HG02588 (cell line): ENCODE measurements around the gene BCOR.

Experiments used
- ATAC-seq: cut with Tn5 transposase; IDR thresholded peaks from one replicate; pipeline ENCODE4 v1.9.1; 2021; ENCODE audit warnings: mild to moderate bottlenecking, moderate library complexity; ENCODE audit not compliant: unreplicated experiment

BCOR gene

DNA sequence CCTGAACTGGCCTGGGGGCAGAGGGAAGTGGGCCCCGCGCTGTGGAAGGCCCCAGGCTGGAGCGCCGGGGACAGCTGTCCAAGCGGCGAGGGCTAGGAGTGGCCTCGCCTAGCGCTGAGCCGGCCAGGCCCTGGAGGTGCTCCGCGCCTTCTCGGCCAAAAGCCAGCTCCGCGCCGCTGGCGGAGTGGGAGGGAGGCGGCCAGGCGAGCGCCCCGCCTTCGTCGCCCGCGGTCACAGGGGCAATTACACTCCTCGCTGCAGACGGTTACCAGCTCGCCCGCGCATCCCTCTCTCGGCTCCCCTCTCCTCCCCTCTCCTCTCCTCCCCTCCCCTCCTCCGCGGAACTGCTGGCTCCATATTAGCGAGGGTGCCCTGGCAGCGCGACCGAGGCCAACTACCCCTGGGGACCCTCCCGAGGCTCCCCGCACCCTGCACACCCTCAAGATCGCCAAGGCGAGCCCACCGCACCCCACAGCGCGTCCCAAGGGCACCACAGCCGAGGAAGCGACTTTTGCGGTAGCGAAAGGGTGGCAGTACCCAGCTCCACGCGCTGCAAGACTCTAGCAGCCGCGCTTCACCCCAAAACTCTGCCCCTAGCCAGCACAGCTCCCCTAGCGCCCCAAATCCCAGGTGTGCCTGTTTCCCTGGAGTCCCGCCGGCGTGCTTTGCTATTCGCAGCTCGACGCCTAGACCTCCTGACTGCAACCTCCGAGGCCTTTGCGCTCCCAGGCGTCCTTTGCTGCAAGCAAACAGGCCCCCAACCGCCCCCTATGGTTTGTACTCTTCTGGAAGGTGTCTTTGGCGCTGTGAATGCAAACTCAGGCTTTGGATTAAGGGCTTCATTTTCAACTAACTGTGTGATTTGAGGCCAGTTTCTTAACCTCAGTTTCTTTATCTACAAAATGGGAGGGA lies 91.4 kb downstream of the BCOR start:
- ATAC-seq = no peak

DNA sequence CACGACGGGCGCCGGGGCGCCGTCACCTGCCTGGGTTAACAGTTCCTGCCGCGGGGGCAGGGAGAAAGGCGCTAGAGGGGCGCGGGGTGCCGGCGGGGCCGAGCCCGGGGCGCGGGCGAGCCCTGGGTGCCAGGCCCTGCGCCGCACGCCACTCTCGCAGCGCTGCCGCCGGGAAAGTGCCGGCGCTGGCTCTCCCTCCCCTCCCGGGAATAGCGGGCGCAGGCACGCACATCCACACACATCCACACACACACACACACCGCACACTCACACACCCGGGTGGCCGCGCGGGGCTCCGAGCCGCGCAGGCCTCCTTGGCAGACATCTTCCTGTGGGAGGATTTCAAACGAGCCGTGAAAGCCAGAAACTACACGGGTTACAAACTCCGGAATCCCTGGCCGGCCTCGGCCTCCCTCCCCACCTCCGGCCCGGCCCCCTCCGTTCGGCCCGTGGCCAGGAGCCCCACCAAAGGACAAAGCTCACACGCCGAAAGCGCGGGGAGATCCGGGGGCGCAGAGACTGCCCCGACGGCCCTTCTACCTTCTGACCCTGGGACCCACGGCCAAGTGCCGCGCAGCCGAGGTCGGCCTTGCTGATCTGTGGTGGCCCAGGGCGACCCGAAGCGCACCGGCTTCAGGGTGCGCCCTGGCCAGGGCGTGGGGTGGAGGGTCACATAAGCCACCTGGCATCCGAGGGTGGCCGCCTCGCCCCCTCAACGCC lies 92.3 kb downstream of the BCOR start:
- no peak for ATAC-seq

DNA sequence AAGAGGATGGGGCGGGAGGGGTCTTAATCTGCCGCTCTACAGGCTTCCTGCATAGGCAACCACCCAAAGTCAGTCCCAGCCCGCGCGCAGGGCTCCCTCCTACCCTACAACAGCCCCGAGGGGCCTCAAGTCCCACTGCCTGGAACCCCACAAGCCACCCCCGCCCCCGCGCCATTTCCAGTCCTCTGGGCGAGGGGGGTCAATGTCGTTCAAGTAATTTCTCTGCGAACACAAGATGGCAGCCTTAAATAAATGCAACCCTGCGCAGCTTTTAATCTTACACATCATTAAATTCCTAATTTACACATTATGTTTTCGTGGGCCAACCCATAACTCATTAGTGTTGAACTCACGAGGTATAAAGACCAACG lies 92.9 kb downstream of the BCOR start:
- no peak for ATAC-seq

DNA sequence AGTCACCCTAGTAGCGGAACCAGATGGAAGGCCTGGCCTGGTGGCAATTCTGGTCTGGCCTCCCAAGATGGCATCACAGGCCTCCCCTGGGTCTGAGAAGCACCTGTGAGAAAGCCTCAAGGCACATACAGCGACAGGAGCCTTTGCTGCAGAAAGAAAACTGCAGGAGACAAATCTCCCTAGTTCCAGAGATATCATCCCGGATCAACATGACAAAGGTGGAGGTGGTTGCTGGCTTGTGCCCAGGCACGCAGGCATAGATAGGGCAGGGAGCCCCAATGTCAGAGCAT lies 93.6 kb downstream of the BCOR start:
- ATAC-seq = no peak

DNA sequence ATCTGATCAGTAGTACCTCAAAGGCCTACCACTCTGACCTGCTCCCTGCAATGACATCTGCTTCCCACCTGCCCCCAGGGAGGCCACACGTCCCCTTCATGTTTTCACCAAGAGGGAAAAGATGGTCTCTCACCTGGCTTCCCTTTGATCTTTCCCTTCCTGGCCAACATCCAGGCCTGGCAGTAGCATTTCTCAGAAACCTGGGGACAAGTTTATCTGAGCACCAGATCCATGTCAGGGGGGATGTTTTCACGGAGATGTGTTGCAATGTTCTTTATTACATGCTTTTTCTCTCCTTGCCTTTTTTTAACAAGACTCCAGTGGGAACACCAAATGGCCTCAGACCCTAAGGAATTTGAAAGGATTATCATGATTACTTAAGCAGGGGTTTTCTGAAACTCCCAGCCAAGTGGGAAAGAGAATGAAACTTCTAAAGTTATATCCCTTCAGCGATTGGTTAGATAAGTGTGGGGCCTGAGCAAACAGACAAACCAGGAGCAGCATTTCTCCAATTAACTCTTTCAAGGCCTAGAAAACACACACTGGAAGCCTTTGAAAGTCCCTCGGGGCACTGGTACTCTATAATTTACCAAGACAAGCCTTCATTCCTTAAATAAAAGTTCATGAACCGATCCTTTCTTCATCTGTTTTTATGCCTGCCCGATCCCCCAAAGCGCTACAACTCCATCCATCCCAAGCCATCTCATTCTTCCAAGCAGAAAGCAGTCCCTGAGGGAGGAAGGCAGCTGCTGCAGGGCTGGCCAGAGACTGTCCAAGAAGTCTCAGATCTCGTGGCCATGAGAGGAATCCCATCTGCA lies 94.1 kb downstream of the BCOR start:
- ATAC-seq = no peak

DNA sequence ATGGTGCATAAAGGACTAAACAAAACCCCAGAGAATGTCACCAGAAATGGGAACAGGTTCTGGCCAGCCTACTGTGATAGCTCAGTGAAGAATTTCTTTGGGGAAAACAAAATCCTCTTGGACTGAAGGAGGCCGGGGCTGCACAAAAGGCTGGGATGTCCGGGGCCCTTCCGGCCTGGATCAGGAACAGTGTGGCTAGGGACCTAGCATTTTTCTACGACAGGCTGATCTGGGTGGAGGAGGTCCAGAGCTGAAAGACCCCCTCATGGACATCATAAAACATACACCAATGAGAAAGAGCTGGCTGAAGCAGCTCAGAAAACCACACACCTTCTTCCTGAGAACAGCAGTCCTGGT lies 94.7 kb downstream of the BCOR start:
- no peak for ATAC-seq
